Ascending aorta (tissue), 2 donors: ENCODE results near the gene FMR1. TPM values are rescaled to one million over a fixed set of nuclear protein-coding genes. Genes with fewer than 3 reads are reported as not detected.

ENCODE experiments used
- DNase-seq, 2 donors: peaks; one replicate each; pipeline ENCODE4 v3.0.0-alpha.2; 2019; ENCODE audit warnings: low spot score in 2 of 2
- H3K27ac ChIP-seq, 2 donors: fragments of 200-600 bp; sonication (generic); one replicate each; pipeline ENCODE4 v1.5.1; 2016 to 2017; ENCODE audit warnings: mild to moderate bottlenecking in 1 of 2
- H3K27me3 ChIP-seq: fragments of 200-600 bp; sonication (generic); one replicate; pipeline ENCODE4 v1.5.1; 2017
- H3K36me3 ChIP-seq, 2 donors: fragments of 200-600 bp; sonication (generic); one replicate each; pipeline ENCODE4 v1.5.1; 2016
- H3K4me1 ChIP-seq, 2 donors: fragments of 200-600 bp; sonication (generic); one replicate each; pipeline ENCODE4 v1.5.1; 2016 to 2017; ENCODE audit warnings: mild to moderate bottlenecking in 1 of 2
- H3K4me3 ChIP-seq, 2 donors: fragments of 200-600 bp; sonication (generic); one replicate each; pipeline ENCODE4 v1.5.1; 2016 to 2017; ENCODE audit warnings: mild to moderate bottlenecking in 1 of 2
- H3K9me3 ChIP-seq, 2 donors: fragments of 200-600 bp; sonication (generic); one replicate each; pipeline ENCODE4 v1.5.1; 2016
- CTCF ChIP-seq, 3 experiments: fragments of 200-600 bp in 2 of 3; fragments of 450-650 bp in 1 of 3; sonication (generic) in 2 of 3; IDR thresholded peaks; one replicate each; pipeline ENCODE4 v1.5.1; 2016 to 2019; ENCODE audit warnings: antibody characterized with exemption in 3 of 3, mild to moderate bottlenecking in 1 of 3, moderate library complexity in 1 of 3
- intact Hi-C: fragments of 100-400 bp; cut with DNase I; formaldehyde crosslinking; loops from one replicate; pipeline ENCODE4 v1.15.1; 2023
- total RNA-seq: library from RNA; depleted of rRNA; stranded (reverse); fragments of >200 nt; gene quantifications from one replicate; pipeline ENCODE4 v1.1.0, GENCODE V29; 2016

Gene FMR1
- total RNA-seq, 1 donor from 2014 or later = 10.7 TPM

DNA sequence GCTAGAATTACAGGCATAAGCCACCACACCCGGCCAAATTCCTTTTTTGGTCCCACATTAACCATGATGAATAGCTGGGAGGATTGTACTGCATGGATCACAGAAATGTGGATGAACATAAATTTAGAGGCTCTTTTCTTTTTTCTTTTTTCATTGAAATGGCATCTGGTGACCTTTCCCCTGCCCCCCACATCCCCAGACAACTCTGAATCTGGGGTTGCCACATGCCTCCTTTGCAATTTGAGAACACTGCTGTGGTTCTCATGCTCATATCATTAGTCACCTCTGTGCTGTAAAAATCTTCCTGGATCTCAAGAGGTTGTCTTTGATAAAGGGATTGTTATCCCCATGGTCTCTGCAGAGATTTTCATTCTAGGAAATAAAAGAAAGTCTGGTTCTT, 46.6 kb downstream of the FMR1 start:
- DNase-seq = no peak
- H3K36me3 ChIP-seq = no peaks in the 10 kb centered on the region
- no peak for TF ChIP-seq CTCF (IDR thresholded peaks at IDR 0.05)

DNA sequence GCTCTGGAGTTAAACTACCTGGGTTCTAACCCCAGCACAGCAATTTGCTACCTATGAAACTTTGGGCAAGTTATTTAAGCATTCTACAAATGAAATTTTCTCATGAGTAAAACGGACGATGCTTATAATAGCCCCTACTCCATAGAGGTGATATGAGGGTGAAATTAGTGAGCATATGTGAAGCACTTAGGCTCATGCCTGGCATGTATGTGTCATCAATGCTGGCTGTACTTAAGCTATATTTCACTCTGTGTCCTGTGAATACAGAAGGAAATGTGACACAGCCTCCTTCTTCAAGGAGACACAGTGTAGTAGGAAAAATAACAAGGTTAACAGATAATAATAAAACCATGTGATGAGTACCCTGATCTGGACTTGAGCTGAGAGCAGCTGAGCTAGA, 49.0 kb downstream of the FMR1 start:
- no peak for TF ChIP-seq CTCF (IDR thresholded peaks at IDR 0.05)
- H3K27me3 ChIP-seq = no peaks in the 10 kb centered on the region
- H3K4me3 ChIP-seq = no peak overlapping the region
- DNase-seq = no peak
- H3K9me3 ChIP-seq = no peaks in the 10 kb centered on the region
- no peaks in the 10 kb centered on the region for H3K4me1 ChIP-seq
- H3K27ac ChIP-seq = no peak overlapping the region
- no peaks in the 10 kb centered on the region for H3K36me3 ChIP-seq
- intact Hi-C loops = no loop called here

More for the DNA sequence above, 46.6 kb downstream of the FMR1 start:
- no peaks in the 10 kb centered on the region for H3K9me3 ChIP-seq
- intact Hi-C loops = no loop called here
- no peaks in the 10 kb centered on the region for H3K4me1 ChIP-seq
- H3K27me3 ChIP-seq = no peaks in the 10 kb centered on the region
- H3K27ac ChIP-seq = no peak overlapping the region
- no peak overlapping the region for H3K4me3 ChIP-seq

DNA sequence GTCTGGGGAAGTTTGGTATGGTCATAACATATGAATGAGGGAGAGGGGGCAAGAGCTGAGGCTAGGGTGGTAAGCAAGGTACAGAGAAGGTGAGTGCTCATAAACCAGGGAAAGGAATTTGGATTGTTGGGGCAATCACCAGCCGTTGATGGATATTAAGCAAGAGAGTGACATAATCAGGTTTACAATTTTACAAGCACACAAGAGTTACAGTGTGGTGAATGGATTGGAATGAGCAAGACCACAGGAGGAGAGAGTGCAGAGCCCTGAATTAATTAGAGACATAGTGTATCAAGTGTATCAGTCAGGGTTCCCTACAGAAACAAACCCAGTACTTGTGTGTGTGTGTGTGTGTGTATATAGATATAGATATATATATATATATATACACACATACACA, 50.8 kb downstream of the FMR1 start:
- intact Hi-C loops = no loop called here
- Histone ChIP-seq H3K27me3 (no peaks in the 10 kb centered on the region), H3K4me1 (no peaks in the 10 kb centered on the region), H3K9me3 (no peaks in the 10 kb centered on the region), H3K36me3 (no peaks in the 10 kb centered on the region), H3K4me3 (no peak overlapping the region), H3K27ac (no peak overlapping the region)
- no peak for TF ChIP-seq CTCF (IDR thresholded peaks at IDR 0.05)
- no peak for DNase-seq

- intact Hi-C loops = no loop called here
- Histone ChIP-seq H3K9me3 (peaks cover 0 to 3% of the 10 kb centered on the region in 2 donors), H3K36me3 (no peaks in the 10 kb centered on the region), H3K27ac (no peak overlapping the region), H3K27me3 (no peaks in the 10 kb centered on the region), H3K4me3 (no peak overlapping the region), H3K4me1 (no peaks in the 10 kb centered on the region)
- TF ChIP-seq CTCF (IDR thresholded peaks at IDR 0.05) = no peak
- DNase-seq = no peak
These were observed 67.2 kb downstream of the FMR1 start for GRCh38 chrX:147978931-147979330.

DNA sequence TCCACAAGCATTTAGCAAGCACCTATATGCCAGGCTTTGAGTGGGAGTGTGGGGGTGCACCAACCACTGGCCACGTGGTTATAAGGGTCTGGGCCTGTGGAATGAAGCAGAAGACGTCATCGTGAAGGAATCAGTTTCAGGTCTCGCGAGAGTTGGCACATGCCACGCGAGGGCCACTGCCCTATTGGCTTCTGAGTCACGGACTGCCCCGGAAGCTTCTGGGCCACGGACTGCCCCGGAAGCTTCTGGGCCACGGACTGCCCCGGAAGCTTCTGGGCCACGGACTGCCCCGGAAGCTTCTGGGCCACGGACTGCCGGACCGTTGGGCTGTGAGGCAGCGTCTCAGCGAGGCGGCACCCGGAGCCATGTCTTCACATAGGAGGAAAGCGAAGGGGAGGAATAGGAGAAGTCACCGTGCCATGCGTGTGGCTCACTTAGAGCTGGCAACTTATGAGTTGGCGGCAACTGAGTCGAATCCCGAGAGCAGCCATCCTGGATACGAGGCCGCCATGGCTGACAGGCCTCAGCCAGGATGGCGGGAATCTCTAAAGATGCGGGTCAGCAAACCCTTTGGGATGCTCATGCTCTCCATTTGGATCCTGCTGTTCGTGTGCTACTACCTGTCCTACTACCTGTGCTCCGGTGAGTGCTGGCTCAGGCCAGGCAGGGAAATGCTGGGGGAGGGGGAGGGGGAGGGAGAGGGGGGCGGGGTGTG, 69.5 kb downstream of the FMR1 start, which contains the start of gene FMR1NB:
TSS of gene FMR1NB (plus strand) at position 300 of the 715 bp plus-strand sequence. CDS start at position 366, 66 bp downstream.
- no peak for TF ChIP-seq CTCF (IDR thresholded peaks at IDR 0.05)
- H3K9me3 ChIP-seq = no peaks in the 10 kb centered on the region
- intact Hi-C loops = no loop called here
- no peak for DNase-seq
- H3K4me3 ChIP-seq = no peak within 1 kb of the TSS
- no peaks in the 10 kb centered on the region for H3K4me1 ChIP-seq
- no peak within 1 kb of the TSS for H3K27ac ChIP-seq
- H3K27me3 ChIP-seq = no peaks in the 10 kb centered on the region
- no peaks in the 10 kb centered on the region for H3K36me3 ChIP-seq

Other genes with a start within 250 kb of the FMR1 start
- not detected for gene FMR1NB, start 69.4 kb downstream of the FMR1 start, total RNA-seq